Lung (tissue), 12 donors: ENCODE results near the gene HBG1. TPM values are rescaled to one million over a fixed set of nuclear protein-coding genes. Genes with fewer than 3 reads are reported as not detected.
A peak's percentile ranks its signal among the peaks of the same experiment; 100 is the strongest.

Source experiments
- ATAC-seq: fragments of 200-7000 bp; cut with Tn5 transposase; one replicate; pipeline ENCODE4 v1.9.1; 2020; ENCODE audit warnings: moderate number of reproducible peaks; ENCODE audit not compliant: insufficient read depth, low FRiP score
- DNase-seq, 3 donors: peaks; one replicate each; pipeline ENCODE4 v3.0.0-alpha.2; 2013 to 2017
- H3K27ac ChIP-seq, 2 donors: one replicate each; pipeline ENCODE4 v1.5.1; 2013; ENCODE audit warnings: mild to moderate bottlenecking in 2 of 2, moderate library complexity in 2 of 2, control low read depth in 1 of 2, inconsistent platforms in 1 of 2, low read depth in 1 of 2, low read length in 1 of 2
- H3K27me3 ChIP-seq, 3 donors: one replicate each; pipeline ENCODE4 v1.5.1; 2013; ENCODE audit warnings: low read length in 2 of 3; ENCODE audit not compliant: control insufficient read depth in 3 of 3, insufficient read depth in 3 of 3
- H3K36me3 ChIP-seq, 4 donors: one replicate each; pipeline ENCODE4 v1.5.1; 2013; ENCODE audit warnings: low read length in 4 of 4, mild to moderate bottlenecking in 1 of 4, moderate library complexity in 1 of 4; ENCODE audit not compliant: control insufficient read depth in 4 of 4, insufficient read depth in 4 of 4
- H3K4me1 ChIP-seq, 5 donors: one replicate each; pipeline ENCODE4 v1.5.1; 2013; ENCODE audit warnings: low read length in 5 of 5, mild to moderate bottlenecking in 2 of 5, moderate library complexity in 1 of 5; ENCODE audit not compliant: control insufficient read depth in 5 of 5, insufficient read depth in 5 of 5
- H3K4me3 ChIP-seq: one replicate; pipeline ENCODE4 v1.5.1; 2013; ENCODE audit warnings: mild to moderate bottlenecking, control low read depth, moderate library complexity
- H3K9ac ChIP-seq, 2 donors: one replicate each; pipeline ENCODE4 v1.5.1; 2013; ENCODE audit warnings: low read length in 2 of 2, control low read depth in 1 of 2; ENCODE audit not compliant: insufficient read depth in 1 of 2
- H3K9me3 ChIP-seq, 4 donors: one replicate each; pipeline ENCODE4 v1.5.1; 2013; ENCODE audit warnings: low read length in 3 of 4, mild to moderate bottlenecking in 1 of 4, moderate library complexity in 1 of 4; ENCODE audit not compliant: control insufficient read depth in 4 of 4, insufficient read depth in 3 of 4
- WGBS, 2 donors: extraction: QIAGEN DNeasy Blood & Tissue Kit; methylation state at CpG; one replicate each; pipeline ENCODE4 v1.1.7; 2013; 5-methylcytosine and 5-hydroxymethylcytosine counted together
- polyA plus RNA-seq, 2 donors: library from polyadenylated mRNA; stranded (reverse); fragments of 200-250 nt; gene quantifications; one replicate each; pipeline ENCODE4 v1.2.1, GENCODE V29; 2013
- total RNA-seq, 2 donors: library from RNA; depleted of rRNA in 1 of 2; stranded (reverse); fragments of >200 nt in 1 of 2; gene quantifications; one replicate each; pipeline ENCODE4 v1.2.1, GENCODE V29; 2014 to 2021
- TF ChIP-seq, protein P1 (sequence below): IDR thresholded peaks from 2 replicates; pipeline ENCODE4 v1.5.1; 2012; ENCODE audit warnings: mild to moderate bottlenecking; ENCODE audit errors: control extremely low read depth, extremely low read depth
- donor health status: control.
- donor health status: control.
- donor health status: Bipolar disorder and iron deficiency.
- donor health status: healthy.
- donor health status: DM: yes; HTN: yes; CAD: no.

The HBG1 gene
- total and polyA plus RNA-seq, 4 donors, result 0.56 to 60.9 (median 1.6) TPM; not detected in 1

DNA sequence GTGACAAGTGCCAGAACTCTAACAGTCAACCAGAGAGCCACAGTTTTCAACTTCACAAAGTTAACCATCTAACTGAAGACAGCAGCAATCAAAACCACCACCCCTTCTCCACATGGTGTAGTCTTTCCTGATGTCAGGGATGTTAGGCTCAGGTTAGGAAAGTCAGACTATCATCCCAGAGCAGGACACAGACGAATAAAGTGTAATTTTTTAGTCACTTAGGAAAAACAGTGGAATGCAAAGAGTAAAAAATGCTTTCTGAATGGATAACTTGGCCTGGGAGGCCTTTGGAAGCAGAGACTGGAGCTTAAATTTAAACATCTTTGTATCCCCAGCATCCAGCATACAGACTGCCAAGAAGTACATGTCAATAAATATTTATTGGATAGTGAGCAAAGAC is 36.7 kb upstream of the HBG1 start:
- H3K9ac ChIP-seq, result no peak overlapping the region
- H3K27me3 ChIP-seq, result no peaks in the 10 kb centered on the region
- no peaks in the 10 kb centered on the region for H3K9me3 ChIP-seq
- no peaks in the 10 kb centered on the region for H3K4me1 ChIP-seq
- TF ChIP-seq, protein P1, sequence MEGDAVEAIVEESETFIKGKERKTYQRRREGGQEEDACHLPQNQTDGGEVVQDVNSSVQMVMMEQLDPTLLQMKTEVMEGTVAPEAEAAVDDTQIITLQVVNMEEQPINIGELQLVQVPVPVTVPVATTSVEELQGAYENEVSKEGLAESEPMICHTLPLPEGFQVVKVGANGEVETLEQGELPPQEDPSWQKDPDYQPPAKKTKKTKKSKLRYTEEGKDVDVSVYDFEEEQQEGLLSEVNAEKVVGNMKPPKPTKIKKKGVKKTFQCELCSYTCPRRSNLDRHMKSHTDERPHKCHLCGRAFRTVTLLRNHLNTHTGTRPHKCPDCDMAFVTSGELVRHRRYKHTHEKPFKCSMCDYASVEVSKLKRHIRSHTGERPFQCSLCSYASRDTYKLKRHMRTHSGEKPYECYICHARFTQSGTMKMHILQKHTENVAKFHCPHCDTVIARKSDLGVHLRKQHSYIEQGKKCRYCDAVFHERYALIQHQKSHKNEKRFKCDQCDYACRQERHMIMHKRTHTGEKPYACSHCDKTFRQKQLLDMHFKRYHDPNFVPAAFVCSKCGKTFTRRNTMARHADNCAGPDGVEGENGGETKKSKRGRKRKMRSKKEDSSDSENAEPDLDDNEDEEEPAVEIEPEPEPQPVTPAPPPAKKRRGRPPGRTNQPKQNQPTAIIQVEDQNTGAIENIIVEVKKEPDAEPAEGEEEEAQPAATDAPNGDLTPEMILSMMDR, result no peak
- DNase-seq (no peak), ATAC-seq (no peak)
- WGBS, 2 donors, result 30 to 48% methylated on average over 1 of the region's 1 CpG
- H3K4me3 ChIP-seq, result no peak overlapping the region
- H3K27ac ChIP-seq, result no peak overlapping the region
- H3K36me3 ChIP-seq, result no peaks in the 10 kb centered on the region

DNA sequence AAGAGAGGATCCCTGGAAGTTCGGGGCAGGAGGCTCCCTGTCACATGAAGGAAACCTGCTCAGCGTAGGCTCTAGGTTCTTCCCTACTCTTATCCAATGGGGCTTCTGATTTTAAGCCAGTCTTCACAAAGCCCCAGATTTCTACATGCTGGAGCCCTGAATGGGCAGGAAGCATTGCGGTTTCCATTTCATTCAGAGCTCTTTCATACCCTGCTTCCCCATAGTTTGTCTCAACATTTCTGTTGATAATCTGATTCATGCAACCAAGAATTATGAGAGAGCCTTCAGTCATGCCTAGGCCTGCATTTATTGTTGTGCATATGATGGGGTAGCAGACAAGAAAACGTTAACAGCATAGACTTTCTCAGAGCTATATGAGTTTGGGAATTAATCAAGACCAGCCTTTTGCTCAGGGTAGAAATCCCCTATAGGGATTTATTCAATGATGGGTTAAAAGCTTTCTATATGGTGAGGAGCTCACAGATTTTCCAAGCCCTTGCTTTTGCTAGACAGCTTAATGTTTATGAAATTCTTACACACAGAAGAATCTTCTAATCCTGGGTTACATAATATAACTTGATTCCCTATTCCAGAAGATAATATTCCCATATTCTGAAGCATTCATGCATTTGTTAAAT is 36.2 kb upstream of the HBG1 start:
- H3K27me3 ChIP-seq, result no peaks in the 10 kb centered on the region
- WGBS, 2 donors, result 81 to 84% methylated on average over 4 of the region's 4 CpGs
- no peaks in the 10 kb centered on the region for H3K9me3 ChIP-seq
- TF ChIP-seq, protein P1, result no peak
- ATAC-seq (no peak), DNase-seq (no peak)
- H3K4me3 ChIP-seq, result no peak overlapping the region
- no peak overlapping the region for H3K9ac ChIP-seq
- no peak overlapping the region for H3K27ac ChIP-seq
- no peaks in the 10 kb centered on the region for H3K36me3 ChIP-seq
- no peaks in the 10 kb centered on the region for H3K4me1 ChIP-seq

- no peak for ATAC-seq
- H3K4me1 ChIP-seq, result no peaks in the 10 kb centered on the region
- H3K4me3 ChIP-seq, result no peak overlapping the region
- 82 to 91% methylated on average over 2 of the region's 2 CpGs for WGBS, 2 donors
- H3K36me3 ChIP-seq, result no peaks in the 10 kb centered on the region
- no peaks in the 10 kb centered on the region for H3K9me3 ChIP-seq
- H3K27ac ChIP-seq, result no peak overlapping the region
- no peaks in the 10 kb centered on the region for H3K27me3 ChIP-seq
- TF ChIP-seq, protein P1, result no peak
- DNase-seq, result peak in 1 of 3 donors; percentile 13
- H3K9ac ChIP-seq, result no peak overlapping the region
These were observed 35.0 kb upstream of the HBG1 start for GRCh38 chr11:5284637-5285036.

DNA sequence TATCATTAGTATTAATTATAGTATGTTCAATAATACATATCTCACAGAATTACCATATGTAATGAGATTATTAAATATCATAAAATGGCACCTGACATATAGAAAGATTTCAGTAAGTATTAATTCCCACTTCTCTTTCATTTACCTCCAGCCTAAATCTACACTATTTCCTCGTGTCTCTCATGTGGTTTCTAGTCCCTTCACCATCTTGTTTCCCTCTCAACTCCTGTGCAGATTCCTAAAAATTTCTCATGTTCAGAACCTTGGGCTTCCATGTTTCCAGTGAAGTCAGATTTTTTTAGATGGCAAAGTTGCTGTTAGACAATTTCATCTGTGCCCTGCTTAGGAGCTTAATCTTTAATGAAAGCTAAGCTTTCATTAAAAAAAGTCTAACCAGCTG is 34.2 kb upstream of the HBG1 start:
- DNase-seq, result no peak
- H3K9ac ChIP-seq, result no peak overlapping the region
- H3K27ac ChIP-seq, result no peak overlapping the region
- no peaks in the 10 kb centered on the region for H3K27me3 ChIP-seq
- TF ChIP-seq, protein P1, result no peak
- H3K36me3 ChIP-seq, result no peaks in the 10 kb centered on the region
- WGBS, 2 donors, result 71 to 89% methylated on average over 1 of the region's 1 CpG
- no peaks in the 10 kb centered on the region for H3K9me3 ChIP-seq
- no peak for ATAC-seq
- no peak overlapping the region for H3K4me3 ChIP-seq
- H3K4me1 ChIP-seq, result no peaks in the 10 kb centered on the region
